ENCODE data around the gene ARRB2. TPM values are rescaled to one million over a fixed set of nuclear protein-coding genes. Genes with fewer than 3 reads are reported as not detected.

ARRB2 gene
- total and polyA plus RNA-seq, 2 of the 13 experiments (the other 11 are each of a cell fraction or from before 2014, with no cell fraction given), result 21.5 to 49.2 TPM

- FAIRE-seq (no peak), DNase-seq (ENCODE audit: low spot score) (no peak), ATAC-seq (no peak)
- no TSS peak for BruUV-seq (replicated peaks)
- no peaks in the 10 kb centered on the region for H3K79me2 ChIP-seq (ENCODE audit: insufficient read depth, low read length)
- H3K36me3 ChIP-seq (replicated peaks in 1 of 2; ENCODE audit: control insufficient read depth in 1 of 2, insufficient read depth in 2 of 2, low read length in 2 of 2), result peaks cover 55 to 77% of the 10 kb centered on the region in 2 experiments
- no peak overlapping the region for H2AFZ ChIP-seq (ENCODE audit: low read length)
- intact Hi-C loops (cut with micrococcal nuclease; ENCODE audit: unreplicated experiment) (no loop called here), in situ Hi-C loops (cut with HindIII; ENCODE audit: extremely low pct_ligation_motif_present, low pct_unique_long_range_greater_than_20kb) (no loop called here)
- H3K4me1 ChIP-seq (ENCODE audit: insufficient read depth, low read length), result peaks cover 9% of the 10 kb centered on the region; the same call in 1 of the 2 replicates
- no peak overlapping the region for H3K4me3 ChIP-seq (replicated peaks in 1 of 3; ENCODE audit: insufficient read depth in 1 of 3, low read depth in 2 of 3, low read length in 3 of 3)
- H3K27ac ChIP-seq (ENCODE audit: extremely low read length, insufficient read depth, low read length), result no peak overlapping the region
- ChIA-PET POLR2A (no interaction called here), CTCF (ENCODE audit: low intra/inter-chr PET ratio, low total read pairs) (no interaction called here)
- H3K4me2 ChIP-seq (ENCODE audit: low read depth, low read length), result no peak overlapping the region
- TF ChIP-seq MYPOP (CRISPR knock-in tag; IDR thresholded peaks at IDR 0.05) (no peak), AGO2 (optimal IDR thresholded peaks at IDR 0.05; ENCODE audit: low read depth, low read length) (peak; percentile 40), JDP2 (CRISPR knock-in tag; IDR thresholded peaks at IDR 0.05; ENCODE audit: borderline replicate concordance) (no peak)
- no peaks in the 10 kb centered on the region for H3K9me3 ChIP-seq (ENCODE audit: low read length)
- H4K20me1 ChIP-seq (ENCODE audit: insufficient read depth, low read length), result no peaks in the 10 kb centered on the region
- H3K27me3 ChIP-seq (ENCODE audit: control insufficient read depth in 1 of 2, insufficient read depth in 2 of 2, low read length in 2 of 2), result no peaks in the 10 kb centered on the region
- 96% methylated on average over 14 of the region's 27 CpGs for WGBS (ENCODE audit: low lambda C conversion rate)
- H3K9ac ChIP-seq (ENCODE audit: insufficient read depth, low read depth, low read length), result no peak overlapping the region
Observed at GRCh38 chr17:4673986-4674684, 36.3 kb upstream of the ARRB2 start.

- no peak overlapping the region for H3K27ac ChIP-seq (ENCODE audit: extremely low read length, insufficient read depth, low read length)
- intact Hi-C loops (cut with micrococcal nuclease; ENCODE audit: unreplicated experiment) (no loop called here), in situ Hi-C loops (cut with HindIII; ENCODE audit: extremely low pct_ligation_motif_present, low pct_unique_long_range_greater_than_20kb) (no loop called here)
- H3K4me2 ChIP-seq (ENCODE audit: low read depth, low read length), result no peak overlapping the region
- DNase-seq (ENCODE audit: low spot score) (no peak), ATAC-seq (no peak), FAIRE-seq (no peak)
- TF ChIP-seq MIER3 (CRISPR knock-in tag; IDR thresholded peaks at IDR 0.05; ENCODE audit: borderline replicate concordance) (no peak), MXD4 (CRISPR knock-in tag; IDR thresholded peaks at IDR 0.05) (no peak), ZBTB42 (CRISPR knock-in tag; IDR thresholded peaks at IDR 0.05) (no peak), TERF1 (CRISPR knock-in tag; IDR thresholded peaks at IDR 0.05) (no peak)
- H3K27me3 ChIP-seq (ENCODE audit: control insufficient read depth in 1 of 2, insufficient read depth in 2 of 2, low read length in 2 of 2), result no peaks in the 10 kb centered on the region
- no peak overlapping the region for H3K4me3 ChIP-seq (replicated peaks in 1 of 3; ENCODE audit: insufficient read depth in 1 of 3, low read depth in 2 of 3, low read length in 3 of 3)
- H2AFZ ChIP-seq (ENCODE audit: low read length), result no peak overlapping the region
- no peaks in the 10 kb centered on the region for H3K79me2 ChIP-seq (ENCODE audit: insufficient read depth, low read length)
- H3K36me3 ChIP-seq (replicated peaks in 1 of 2; ENCODE audit: control insufficient read depth in 1 of 2, insufficient read depth in 2 of 2, low read length in 2 of 2), result peaks cover 57 to 82% of the 10 kb centered on the region in 2 experiments
- POLR2A ChIA-PET, result no interaction called here
- H3K4me1 ChIP-seq (ENCODE audit: insufficient read depth, low read length), result peaks cover 14% of the 10 kb centered on the region
- H4K20me1 ChIP-seq (ENCODE audit: insufficient read depth, low read length), result no peaks in the 10 kb centered on the region
- no TSS peak for BruUV-seq (replicated peaks)
- CTCF ChIA-PET (ENCODE audit: low intra/inter-chr PET ratio, low total read pairs), result no interaction called here
- 89% methylated on average over 5 of the region's 8 CpGs for WGBS (ENCODE audit: low lambda C conversion rate)
- no peak overlapping the region for H3K9ac ChIP-seq (ENCODE audit: insufficient read depth, low read depth, low read length)
- H3K9me3 ChIP-seq (ENCODE audit: low read length), result no peaks in the 10 kb centered on the region
Observed at GRCh38 chr17:4674685-4674998, 35.8 kb upstream of the ARRB2 start.

Measured in HepG2 (cell line).